Astrocyte (in vitro differentiated cells and primary cell): ENCODE measurements around the gene DDX59.

Experiments used
- CTCF ChIP-seq: IDR thresholded peaks from 2 replicates; pipeline ENCODE4 v1.5.1; 2011; ENCODE audit warnings: low read depth, mild to moderate bottlenecking, inconsistent platforms, low read length, moderate library complexity; ENCODE audit not compliant: insufficient read depth
- EZH2 ChIP-seq: IDR thresholded peaks from 2 replicates; pipeline ENCODE4 v1.6.1; 2012; ENCODE audit warnings: mild to moderate bottlenecking, low read length, inconsistent platforms; ENCODE audit not compliant: insufficient read depth

DNA sequence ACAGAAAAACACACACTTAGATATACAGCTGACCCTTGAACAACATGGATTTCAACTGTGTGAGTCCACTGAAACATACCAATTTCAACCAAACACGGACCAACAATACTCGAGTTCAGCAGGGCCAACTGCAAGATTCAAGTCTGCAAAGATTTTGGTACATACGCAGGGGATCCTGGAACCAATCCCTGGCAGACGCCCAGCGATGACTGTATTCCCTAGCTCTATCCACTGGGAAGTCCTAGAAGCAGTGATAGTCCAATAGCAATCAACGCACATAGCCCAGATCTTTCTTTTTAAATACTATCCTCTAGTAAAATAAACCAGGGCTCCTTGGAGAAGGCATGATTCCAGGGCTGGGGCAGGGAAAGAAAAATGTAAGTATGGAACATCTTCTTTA, 9.0 kb downstream of the DDX59 start:
- TF ChIP-seq CTCF = no peak
- no peak for TF ChIP-seq EZH2
